ENCODE results near the gene GCK.

GCK gene

DNA sequence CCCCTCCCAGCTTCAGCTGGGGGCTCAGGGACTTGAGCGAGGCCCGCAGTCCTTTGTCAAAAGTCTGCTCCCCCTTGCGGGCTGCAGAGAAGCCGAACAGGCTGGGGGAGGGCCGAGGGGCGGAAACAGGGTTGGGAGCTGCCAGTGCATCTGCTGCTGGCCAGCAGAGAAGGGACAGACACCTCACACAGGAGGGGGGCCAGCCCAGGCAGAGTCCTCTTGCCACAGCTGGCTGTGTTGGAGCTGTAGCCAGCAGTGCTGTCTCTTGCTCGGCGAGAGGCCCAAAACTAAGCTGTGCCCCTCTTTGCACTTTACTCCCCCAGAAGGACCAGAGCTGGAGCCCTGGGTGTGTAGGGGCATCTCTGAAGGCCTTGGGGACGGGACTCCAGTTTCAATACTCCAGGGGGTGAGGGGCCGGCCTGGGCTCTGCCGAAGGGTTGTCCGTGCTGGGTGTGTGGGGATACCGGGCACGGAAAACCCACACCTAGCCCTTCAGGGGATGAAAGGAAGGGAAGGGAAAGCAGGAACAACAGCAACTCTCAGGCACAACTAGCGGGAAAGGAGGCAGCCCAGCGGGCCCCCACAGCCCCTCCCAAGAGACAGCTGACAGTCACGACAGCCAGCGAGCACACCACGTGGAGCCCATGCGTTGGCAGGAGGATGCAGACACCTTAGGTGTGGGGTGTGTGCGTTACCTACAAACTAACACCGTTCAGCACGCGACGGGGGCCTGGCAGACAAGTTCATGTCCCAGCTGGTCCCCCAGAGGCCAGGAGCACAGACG, 29.4 kb upstream of the GCK start:
- peaks cover 2% of the 10 kb centered on the region for H3K9me3 ChIP-seq (ENCODE audit: low read length)
- H3K36me3 ChIP-seq (ENCODE audit: insufficient read depth, low read length), result peaks cover 2% of the 10 kb centered on the region
- H3K27me3 ChIP-seq (ENCODE audit: insufficient read depth, low read length), result peaks cover 3% of the 10 kb centered on the region
- H2AFZ ChIP-seq (ENCODE audit: low read depth, low read length), result no peak overlapping the region
- H3K4me1 ChIP-seq (ENCODE audit: insufficient read depth, low read length), result peaks cover 11% of the 10 kb centered on the region
- no peak overlapping the region for H3K4me3 ChIP-seq (ENCODE audit: low read length)

DNA sequence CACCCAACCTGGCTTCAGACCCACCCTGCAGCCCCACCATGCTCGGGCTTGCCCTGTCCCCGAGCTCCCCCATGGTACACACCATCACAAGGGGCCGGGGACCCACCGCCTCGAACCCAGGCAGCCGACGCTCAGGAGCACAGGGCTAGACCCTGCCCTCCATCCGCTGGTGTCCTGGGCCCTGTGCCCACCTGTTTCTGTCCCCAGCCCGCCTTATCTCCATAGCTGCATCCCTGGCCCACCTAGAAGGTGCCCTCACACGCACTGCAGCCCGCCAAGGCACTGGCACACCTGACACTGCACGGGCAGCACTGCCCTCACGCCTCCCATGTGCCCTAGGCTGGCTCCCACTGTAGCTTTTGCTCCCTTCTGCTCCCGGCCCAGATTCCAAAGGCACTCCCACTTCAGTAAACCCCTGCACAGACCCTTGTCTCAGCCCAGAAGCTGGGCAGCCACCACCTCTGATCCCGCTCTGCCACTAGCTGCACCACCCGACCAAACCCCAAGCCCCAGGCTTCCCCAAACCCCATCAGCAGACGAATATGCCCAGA, 28.7 kb upstream of the GCK start:
- Histone ChIP-seq H2AFZ (ENCODE audit: low read depth, low read length) (no peak overlapping the region), H3K36me3 (ENCODE audit: insufficient read depth, low read length) (peaks cover 9% of the 10 kb centered on the region), H3K4me3 (ENCODE audit: low read length) (no peak overlapping the region), H3K4me1 (ENCODE audit: insufficient read depth, low read length) (peaks cover 11% of the 10 kb centered on the region), H3K27me3 (ENCODE audit: insufficient read depth, low read length) (peaks cover under 1% of the 10 kb centered on the region), H3K9me3 (ENCODE audit: low read length) (peaks cover 2% of the 10 kb centered on the region)

GRCh38 chr7:44217223-44217714, 28.0 kb upstream of the GCK start:
- Histone ChIP-seq H3K36me3 (ENCODE audit: insufficient read depth, low read length) (peaks cover 11% of the 10 kb centered on the region), H3K27me3 (ENCODE audit: insufficient read depth, low read length) (no peaks in the 10 kb centered on the region)

DNA sequence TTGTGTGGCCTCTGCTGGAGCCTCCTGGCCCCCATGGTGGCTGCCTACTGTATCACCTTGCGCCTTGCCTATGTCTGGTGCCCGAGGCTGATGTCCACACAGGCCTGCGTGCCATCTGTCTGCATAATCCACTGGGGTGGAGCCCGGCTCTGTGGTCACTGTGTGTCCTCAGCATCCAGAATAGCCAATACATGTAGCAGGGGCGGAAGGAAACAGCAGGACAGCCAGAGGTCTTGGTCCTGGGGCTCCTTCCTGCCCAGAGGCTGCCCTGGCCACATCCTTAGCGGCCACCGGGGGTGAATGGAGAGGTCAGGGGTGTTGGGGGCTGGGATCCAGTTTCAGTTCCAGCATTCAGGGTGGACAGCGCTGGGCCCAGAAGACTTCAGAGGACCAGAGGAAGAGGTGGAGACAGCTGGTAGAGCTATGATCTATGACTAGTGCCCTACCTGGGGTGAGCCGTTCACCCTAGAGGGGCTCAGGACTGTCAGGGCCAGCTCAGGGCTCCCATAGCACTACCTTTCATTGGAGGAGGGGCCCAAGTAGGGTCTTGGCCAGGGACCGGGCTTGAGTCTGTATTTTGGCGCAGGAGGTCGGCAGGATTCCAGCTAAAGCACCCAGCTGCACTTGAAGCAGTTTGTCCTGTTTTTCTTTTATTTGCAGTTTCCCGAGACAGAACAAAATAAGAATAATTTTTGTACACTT, 27.4 kb upstream of the GCK start:
- Histone ChIP-seq H3K4me3 (ENCODE audit: low read length) (no peak overlapping the region), H3K9me3 (ENCODE audit: low read length) (peaks cover 2% of the 10 kb centered on the region), H3K4me1 (ENCODE audit: insufficient read depth, low read length) (peaks cover 11% of the 10 kb centered on the region), H3K27me3 (ENCODE audit: insufficient read depth, low read length) (no peaks in the 10 kb centered on the region), H3K36me3 (ENCODE audit: insufficient read depth, low read length) (peaks cover 17% of the 10 kb centered on the region), H2AFZ (ENCODE audit: low read depth, low read length) (no peak overlapping the region)

More at GRCh38 chr7:44217223-44217714, 28.0 kb upstream of the GCK start:
- no peak overlapping the region for H2AFZ ChIP-seq (ENCODE audit: low read depth, low read length)
- peaks cover 11% of the 10 kb centered on the region for H3K4me1 ChIP-seq (ENCODE audit: insufficient read depth, low read length)
- no peak overlapping the region for H3K4me3 ChIP-seq (ENCODE audit: low read length)
- peaks cover 2% of the 10 kb centered on the region for H3K9me3 ChIP-seq (ENCODE audit: low read length)

- Histone ChIP-seq H3K27me3 (ENCODE audit: insufficient read depth, low read length) (no peaks in the 10 kb centered on the region), H3K4me1 (ENCODE audit: insufficient read depth, low read length) (peaks cover 11% of the 10 kb centered on the region), H2AFZ (ENCODE audit: low read depth, low read length) (no peak overlapping the region), H3K4me3 (ENCODE audit: low read length) (no peak overlapping the region), H3K9me3 (ENCODE audit: low read length) (peaks cover 2% of the 10 kb centered on the region), H3K36me3 (ENCODE audit: insufficient read depth, low read length) (peaks cover 22% of the 10 kb centered on the region)
These were observed 26.8 kb upstream of the GCK start for GRCh38 chr7:44216019-44216418.

- peaks cover 27% of the 10 kb centered on the region for H3K36me3 ChIP-seq (ENCODE audit: insufficient read depth, low read length)
These were observed 26.3 kb upstream of the GCK start for GRCh38 chr7:44215531-44215930.

DNA sequence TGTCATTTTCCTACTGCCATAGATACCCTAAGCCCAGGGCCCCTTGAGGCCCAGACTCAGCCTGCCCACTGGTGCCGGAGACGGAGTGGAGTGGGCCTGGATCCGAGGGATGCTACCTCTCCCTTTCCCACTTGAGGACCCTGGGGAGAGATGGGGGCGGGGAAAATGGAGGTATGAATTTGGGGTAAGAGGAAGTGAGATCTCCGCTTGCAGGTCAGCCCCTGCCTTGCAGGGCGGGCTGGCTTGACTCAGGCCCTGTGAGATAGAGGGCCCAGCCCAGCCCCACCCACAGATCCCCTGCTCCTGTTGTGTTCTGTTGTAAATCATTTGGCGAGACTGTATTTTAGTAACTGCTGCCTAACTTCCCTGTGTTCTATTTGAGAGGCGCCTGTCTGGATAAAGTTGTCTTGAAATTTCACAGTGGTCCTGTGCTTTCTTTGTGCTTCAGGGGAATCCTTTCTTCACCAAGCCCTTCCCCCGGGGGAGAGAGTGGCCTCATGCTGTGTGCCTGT, 24.7 kb upstream of the GCK start:
- H3K27me3 ChIP-seq (ENCODE audit: insufficient read depth, low read length), result no peaks in the 10 kb centered on the region
- no peak overlapping the region for H3K4me3 ChIP-seq (ENCODE audit: low read length)
- H3K4me1 ChIP-seq (ENCODE audit: insufficient read depth, low read length), result peaks cover 11% of the 10 kb centered on the region
- no peak overlapping the region for H2AFZ ChIP-seq (ENCODE audit: low read depth, low read length)
- peaks cover 41% of the 10 kb centered on the region for H3K36me3 ChIP-seq (ENCODE audit: insufficient read depth, low read length)
- peaks cover 1% of the 10 kb centered on the region for H3K9me3 ChIP-seq (ENCODE audit: low read length)

More at GRCh38 chr7:44215531-44215930, 26.3 kb upstream of the GCK start:
- H2AFZ ChIP-seq (ENCODE audit: low read depth, low read length), result no peak overlapping the region
- H3K27me3 ChIP-seq (ENCODE audit: insufficient read depth, low read length), result no peaks in the 10 kb centered on the region
- H3K9me3 ChIP-seq (ENCODE audit: low read length), result peaks cover 2% of the 10 kb centered on the region
- no peak overlapping the region for H3K4me3 ChIP-seq (ENCODE audit: low read length)
- H3K4me1 ChIP-seq (ENCODE audit: insufficient read depth, low read length), result peaks cover 11% of the 10 kb centered on the region

DNA sequence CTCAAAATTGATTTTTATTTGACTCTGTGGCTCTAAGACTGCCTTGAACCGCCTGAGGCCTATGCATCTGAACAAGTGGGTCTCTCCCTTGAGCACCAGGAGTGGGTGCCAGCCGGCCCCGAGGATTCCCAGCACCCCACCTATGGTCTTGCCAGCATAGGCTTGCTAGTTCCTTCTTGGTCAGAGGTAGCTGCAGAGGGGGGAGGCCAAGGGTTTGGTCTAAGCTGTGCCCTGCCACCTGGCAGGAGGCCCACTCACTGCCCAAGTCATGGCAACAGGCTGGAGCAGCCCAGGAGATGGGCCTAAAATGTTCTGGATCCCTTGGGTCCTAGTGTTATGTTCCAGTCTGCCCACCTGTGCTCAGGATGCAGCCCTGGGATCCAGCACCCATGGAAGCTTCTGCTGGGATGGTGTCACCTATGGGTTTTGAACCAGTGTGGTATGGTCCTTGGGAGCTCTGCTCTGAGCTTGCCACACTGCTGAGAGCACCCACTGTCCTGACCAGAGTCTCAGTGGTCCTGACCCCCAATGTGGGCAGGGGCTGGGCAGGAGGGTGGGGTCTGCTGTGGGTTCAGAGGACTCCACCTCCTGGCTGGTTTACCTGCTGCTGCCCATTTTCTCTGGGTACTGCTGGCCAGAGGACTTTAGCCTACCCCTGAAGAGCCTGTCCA, 24.1 kb upstream of the GCK start:
- H3K4me1 ChIP-seq (ENCODE audit: insufficient read depth, low read length), result peaks cover 6% of the 10 kb centered on the region
- no peaks in the 10 kb centered on the region for H3K27me3 ChIP-seq (ENCODE audit: insufficient read depth, low read length)
- no peak overlapping the region for H3K4me3 ChIP-seq (ENCODE audit: low read length)
- H3K36me3 ChIP-seq (ENCODE audit: insufficient read depth, low read length), result peaks cover 47% of the 10 kb centered on the region
- no peak overlapping the region for H2AFZ ChIP-seq (ENCODE audit: low read depth, low read length)
- no peaks in the 10 kb centered on the region for H3K9me3 ChIP-seq (ENCODE audit: low read length)

GRCh38 chr7:44212581-44213184, 23.4 kb upstream of the GCK start:
- no peaks in the 10 kb centered on the region for H3K4me1 ChIP-seq (ENCODE audit: insufficient read depth, low read length)
- no peaks in the 10 kb centered on the region for H3K27me3 ChIP-seq (ENCODE audit: insufficient read depth, low read length)
- no peak overlapping the region for H3K4me3 ChIP-seq (ENCODE audit: low read length)
- H2AFZ ChIP-seq (ENCODE audit: low read depth, low read length), result no peak overlapping the region
- H3K36me3 ChIP-seq (ENCODE audit: insufficient read depth, low read length), result peaks cover 52% of the 10 kb centered on the region
- no peaks in the 10 kb centered on the region for H3K9me3 ChIP-seq (ENCODE audit: low read length)

DNA sequence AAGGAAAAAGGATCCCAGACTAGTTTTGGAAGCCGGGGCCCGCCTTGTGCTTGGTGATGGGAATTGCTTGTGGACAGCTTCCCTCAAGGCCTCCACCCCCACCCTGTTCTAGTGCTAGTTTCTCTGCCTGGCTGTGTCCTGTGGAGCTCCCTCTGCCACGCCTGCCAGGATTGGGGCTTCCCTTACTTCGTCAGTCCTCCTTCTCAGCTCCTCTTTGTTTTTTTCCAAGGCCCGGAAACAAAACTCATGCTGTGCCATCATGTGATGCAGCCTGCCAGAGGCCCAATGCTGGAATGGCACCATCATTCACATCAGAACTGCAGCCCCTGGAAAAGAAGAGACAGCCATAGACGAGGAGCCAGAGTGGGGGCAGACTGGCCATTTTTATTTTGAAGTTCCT, 22.8 kb upstream of the GCK start:
- Histone ChIP-seq H3K27me3 (ENCODE audit: insufficient read depth, low read length) (no peaks in the 10 kb centered on the region), H3K4me3 (ENCODE audit: low read length) (no peak overlapping the region), H2AFZ (ENCODE audit: low read depth, low read length) (no peak overlapping the region), H3K4me1 (ENCODE audit: insufficient read depth, low read length) (no peaks in the 10 kb centered on the region), H3K9me3 (ENCODE audit: low read length) (no peaks in the 10 kb centered on the region), H3K36me3 (ENCODE audit: insufficient read depth, low read length) (peaks cover 57% of the 10 kb centered on the region)

DNA sequence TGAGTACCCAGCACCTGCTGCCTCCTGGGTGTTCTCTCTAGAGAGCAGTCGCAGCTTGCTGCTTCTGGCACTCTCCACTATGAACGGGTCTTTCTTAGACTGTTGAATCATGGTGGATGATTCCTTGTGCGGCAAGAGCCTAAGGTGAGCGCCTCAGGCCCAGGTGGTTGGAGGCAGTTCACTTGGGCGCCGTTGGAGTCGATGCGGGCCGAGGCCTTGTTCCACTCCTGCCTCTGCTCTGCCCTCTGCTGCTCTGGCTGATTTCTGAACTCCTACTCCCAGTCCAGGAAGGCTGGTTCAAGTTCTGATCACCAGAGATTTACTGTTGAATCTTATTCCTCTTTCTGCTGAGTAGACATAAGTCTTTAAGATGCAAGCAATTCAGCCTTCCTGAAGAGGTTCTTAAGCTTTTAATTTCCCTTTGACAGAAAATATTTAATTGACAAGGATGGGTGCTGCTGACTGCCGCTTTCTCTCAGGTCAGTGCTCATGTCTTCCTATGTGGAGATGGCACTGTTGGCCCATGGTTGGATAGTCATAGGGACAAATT, 22.0 kb upstream of the GCK start:
- Histone ChIP-seq H3K4me1 (ENCODE audit: insufficient read depth, low read length) (no peaks in the 10 kb centered on the region), H2AFZ (ENCODE audit: low read depth, low read length) (no peak overlapping the region), H3K27me3 (ENCODE audit: insufficient read depth, low read length) (no peaks in the 10 kb centered on the region), H3K4me3 (ENCODE audit: low read length) (no peak overlapping the region), H3K9me3 (ENCODE audit: low read length) (no peaks in the 10 kb centered on the region), H3K36me3 (ENCODE audit: insufficient read depth, low read length) (peaks cover 66% of the 10 kb centered on the region)

- Histone ChIP-seq H3K36me3 (ENCODE audit: insufficient read depth, low read length) (peaks cover 77% of the 10 kb centered on the region), H3K4me1 (ENCODE audit: insufficient read depth, low read length) (no peaks in the 10 kb centered on the region), H3K4me3 (ENCODE audit: low read length) (no peak overlapping the region), H3K27me3 (ENCODE audit: insufficient read depth, low read length) (no peaks in the 10 kb centered on the region), H3K9me3 (ENCODE audit: low read length) (no peaks in the 10 kb centered on the region), H2AFZ (ENCODE audit: low read depth, low read length) (no peak overlapping the region)
These were observed 20.9 kb upstream of the GCK start for GRCh38 chr7:44210107-44210506.

Data from neuron (in vitro differentiated cells).